Stimulated activated CD8-positive, alpha-beta memory T cell treated with anti-CD3 and anti-CD28 coated beads, Interleukin-12 subunit alpha, Interleukin-12 subunit beta, amount 100 ng/mL, for 24 hours (primary cell): Measurements from ENCODE around the gene TMBIM6.
"Not testable (repeated sequence)": the region's sequence is repeated elsewhere in the genome, so short reads cannot be mapped to it uniquely, and the experiment has no call there.

Experiments used
- DNase-seq: peaks from one replicate; pipeline ENCODE4 v3.0.0-alpha.2; 2020; ENCODE audit errors: extremely low read depth

The TMBIM6 gene

GRCh38 chr12:49728446-49728845 is 12.9 kb upstream of the TMBIM6 start:
- no peak for DNase-seq

- DNase-seq = no peak
These were observed 11.3 kb upstream of the TMBIM6 start for GRCh38 chr12:49730050-49730449.

GRCh38 chr12:49730568-49731101 is 10.7 kb upstream of the TMBIM6 start:
- DNase-seq = no peak

- no peak for DNase-seq
These were observed 7.9 kb upstream of the TMBIM6 start for GRCh38 chr12:49733219-49734017.

GRCh38 chr12:49734900-49735299 is 6.5 kb upstream of the TMBIM6 start:
- DNase-seq = not testable (repeated sequence)

- not testable (repeated sequence) for DNase-seq
These were observed 2.6 kb upstream of the TMBIM6 start for GRCh38 chr12:49738721-49739120.

- not testable (repeated sequence) for DNase-seq
These were observed 1.1 kb upstream of the TMBIM6 start for GRCh38 chr12:49740277-49740676.

- DNase-seq = peak; percentile 68
These were observed 694 bp downstream of the TMBIM6 start for GRCh38 chr12:49741882-49742620.

GRCh38 chr12:49744363-49744885 is 3.1 kb downstream of the TMBIM6 start:
- DNase-seq = no peak

- DNase-seq = no peak
These were observed 6.9 kb downstream of the TMBIM6 start for GRCh38 chr12:49748306-49748705.

GRCh38 chr12:49748800-49749199 is 7.4 kb downstream of the TMBIM6 start:
- DNase-seq = no peak

GRCh38 chr12:49750027-49750995 is 9.0 kb downstream of the TMBIM6 start:
- DNase-seq = peak; percentile 16

- DNase-seq = no peak
These were observed 9.6 kb downstream of the TMBIM6 start for GRCh38 chr12:49750996-49751393.

GRCh38 chr12:49761677-49762467 is 20.5 kb downstream of the TMBIM6 start:
- DNase-seq = no peak

GRCh38 chr12:49762468-49762847 is 21.1 kb downstream of the TMBIM6 start:
- no peak for DNase-seq

- DNase-seq = peak; percentile 36
These were observed 21.7 kb downstream of the TMBIM6 start for GRCh38 chr12:49763006-49763591.

- DNase-seq = no peak
These were observed 22.8 kb downstream of the TMBIM6 start for GRCh38 chr12:49764126-49764525.

GRCh38 chr12:49766115-49766455 is 24.7 kb downstream of the TMBIM6 start:
- no peak for DNase-seq

GRCh38 chr12:49767333-49767732 is 26.0 kb downstream of the TMBIM6 start:
- no peak for DNase-seq

GRCh38 chr12:49773102-49773501 is 31.7 kb downstream of the TMBIM6 start:
- DNase-seq = not testable (repeated sequence)
